Measurements from ENCODE around the gene LPO.
A peak's percentile ranks its signal among the peaks of the same experiment; 100 is the strongest.

The LPO gene

DNA sequence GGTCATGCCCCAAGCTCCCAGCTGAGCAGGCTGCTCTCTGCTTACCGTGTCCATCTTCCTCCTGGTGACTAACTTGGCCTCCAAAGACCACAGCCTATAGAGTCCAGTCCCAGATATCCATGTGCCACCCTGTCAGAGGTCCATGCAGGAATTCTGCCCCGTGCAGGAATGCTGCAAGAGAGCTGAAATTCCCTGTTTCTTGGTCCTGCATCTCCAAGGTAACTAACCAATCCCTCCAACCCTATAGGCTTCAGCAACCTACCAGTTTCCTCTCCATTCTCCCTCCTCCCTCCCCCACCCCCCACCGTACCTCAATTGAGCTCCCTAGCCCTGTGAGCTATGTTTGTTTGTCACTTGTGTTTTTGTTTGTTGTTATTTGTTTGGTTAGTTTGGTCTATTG is 9.7 kb upstream of the LPO start:
- intact Hi-C loops (cut with DNase I) = no loop called here
- no peak for DNase-seq

DNA sequence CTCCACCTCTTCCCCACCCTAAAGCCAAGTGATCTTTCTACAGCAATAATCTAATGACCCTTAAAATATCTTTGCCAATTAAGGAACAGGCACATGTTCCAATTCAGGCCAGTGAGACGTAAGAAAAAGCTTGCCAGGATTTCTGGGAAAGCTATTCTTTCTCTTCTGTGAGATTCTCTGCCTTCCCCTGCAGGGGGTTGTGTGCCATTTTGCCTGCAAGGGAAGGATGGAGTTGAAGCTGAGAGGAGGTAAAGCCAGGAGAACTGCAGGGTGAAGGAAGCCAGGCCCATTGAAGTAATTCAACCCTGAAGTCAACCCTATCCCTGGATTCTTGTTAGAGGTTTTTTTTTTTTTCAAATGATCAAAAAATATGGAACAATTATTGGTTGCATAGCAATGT is 9.0 kb upstream of the LPO start:
- intact Hi-C loops (cut with DNase I) = no loop called here
- DNase-seq = no peak

- no peak for DNase-seq
- intact Hi-C loops (cut with DNase I) = no loop called here
Observed at GRCh38 chr17:58229881-58230280, 8.5 kb upstream of the LPO start.

GRCh38 chr17:58231641-58232040 is 6.7 kb upstream of the LPO start:
- DNase-seq = no peak
- intact Hi-C loops (cut with DNase I) = no loop called here

DNA sequence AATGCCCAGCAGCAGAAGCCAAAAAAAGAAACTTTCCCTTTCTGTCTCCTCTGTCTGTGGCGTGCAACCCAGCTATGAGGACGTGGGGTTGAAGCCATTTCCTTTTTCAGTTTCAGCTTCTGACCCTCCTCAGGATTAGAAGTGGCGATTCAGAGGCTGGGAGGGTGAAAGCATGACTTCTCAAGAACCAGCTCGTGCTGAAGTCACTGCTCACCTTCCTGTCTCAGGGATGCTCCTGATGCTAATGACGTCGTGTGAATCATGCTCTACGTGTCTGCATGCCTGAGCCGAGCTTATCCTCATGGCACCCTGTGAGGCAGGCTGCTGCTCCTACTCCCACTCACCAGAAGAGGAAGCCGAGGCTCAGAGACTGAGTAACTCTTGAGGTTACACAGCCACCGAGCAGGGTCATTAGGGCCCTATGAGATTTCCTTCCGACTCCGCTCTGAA is 5.7 kb upstream of the LPO start:
- intact Hi-C loops (cut with DNase I) = no loop called here
- DNase-seq = no peak

DNA sequence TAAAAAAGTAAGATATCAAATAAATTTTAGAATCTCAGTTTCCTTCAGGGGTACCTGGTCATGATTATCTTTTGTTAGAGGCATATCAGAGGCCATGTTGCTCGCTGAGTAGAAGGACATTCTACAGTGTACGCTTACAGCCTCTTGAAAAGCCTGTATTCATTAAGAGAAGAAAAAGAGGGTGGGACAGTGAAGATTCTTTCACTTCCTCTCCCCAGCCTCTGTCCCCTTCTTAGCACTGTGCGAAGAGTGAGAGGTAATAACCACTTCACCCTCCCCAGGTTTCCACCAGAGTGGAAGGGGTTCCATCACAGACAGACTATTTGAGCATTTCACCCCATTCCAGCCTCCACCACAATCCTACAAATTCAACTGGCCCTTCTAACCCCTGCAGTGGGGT is 4.8 kb upstream of the LPO start:
- no peak for DNase-seq
- intact Hi-C loops (cut with DNase I) = no loop called here

DNA sequence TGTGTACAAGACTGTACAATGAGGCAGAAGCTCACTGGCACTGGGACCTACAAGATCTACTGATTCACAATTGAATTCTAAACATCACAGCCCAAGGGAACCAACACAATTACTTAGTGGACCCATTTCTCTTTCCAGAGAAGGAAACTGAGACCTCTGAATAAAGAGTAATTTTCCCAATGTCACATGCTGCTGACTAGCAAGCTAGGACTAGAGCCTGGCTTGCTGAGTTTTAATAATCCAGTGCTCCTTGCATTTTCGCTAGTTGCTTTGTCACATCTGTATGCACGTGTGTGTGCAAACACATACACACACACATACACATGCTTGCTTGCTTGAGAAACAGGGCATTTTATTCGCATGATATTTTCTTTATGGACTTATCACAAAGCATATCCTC is 3.9 kb upstream of the LPO start:
- DNase-seq = no peak
- intact Hi-C loops (cut with DNase I) = no loop called here

DNA sequence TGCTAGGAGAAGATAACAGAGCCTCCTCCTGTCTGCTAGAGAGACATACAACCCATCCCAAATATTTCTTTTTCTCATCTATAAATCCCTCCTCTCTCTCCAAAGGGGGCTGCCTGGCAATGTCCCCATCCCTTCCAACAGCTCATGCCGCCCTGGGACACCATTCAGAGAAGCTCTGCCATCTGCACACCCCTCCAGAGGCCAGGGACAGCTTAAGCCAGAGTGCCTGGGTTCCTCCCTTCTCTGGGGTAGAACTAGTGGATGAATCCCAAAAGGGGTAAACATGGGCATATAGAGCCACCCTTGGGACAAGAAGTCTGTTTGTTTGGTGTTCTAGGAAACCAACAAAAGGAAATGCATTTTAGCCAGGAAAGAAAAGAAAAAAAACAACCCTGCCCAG is 2.6 kb upstream of the LPO start:
- no peak for DNase-seq
- intact Hi-C loops (cut with DNase I) = no loop called here

GRCh38 chr17:58236394-58236793 is 2.0 kb upstream of the LPO start:
- intact Hi-C loops (cut with DNase I) = no loop called here
- DNase-seq = no peak

DNA sequence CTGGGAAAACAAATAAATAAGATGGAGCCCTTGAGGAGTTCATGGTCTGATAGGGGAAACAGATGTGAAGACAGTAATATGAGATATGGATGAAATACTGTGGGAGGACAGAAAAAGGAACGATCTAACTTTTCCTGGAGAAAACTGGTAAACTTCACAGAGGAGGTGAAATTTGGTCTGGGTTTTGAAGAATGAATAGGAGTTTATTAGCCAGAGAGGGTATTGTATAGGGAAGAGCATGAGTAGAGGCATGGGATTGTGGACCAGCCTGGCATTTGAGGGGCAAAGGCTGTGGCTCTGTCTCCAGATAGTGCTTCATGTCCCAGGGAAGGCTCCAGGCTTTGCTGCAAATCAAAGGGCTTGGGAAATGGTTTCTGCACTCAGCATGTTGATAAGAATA is 1.6 kb downstream of the LPO start:
- intact Hi-C loops (cut with DNase I) = no loop called here
- no peak for DNase-seq

DNA sequence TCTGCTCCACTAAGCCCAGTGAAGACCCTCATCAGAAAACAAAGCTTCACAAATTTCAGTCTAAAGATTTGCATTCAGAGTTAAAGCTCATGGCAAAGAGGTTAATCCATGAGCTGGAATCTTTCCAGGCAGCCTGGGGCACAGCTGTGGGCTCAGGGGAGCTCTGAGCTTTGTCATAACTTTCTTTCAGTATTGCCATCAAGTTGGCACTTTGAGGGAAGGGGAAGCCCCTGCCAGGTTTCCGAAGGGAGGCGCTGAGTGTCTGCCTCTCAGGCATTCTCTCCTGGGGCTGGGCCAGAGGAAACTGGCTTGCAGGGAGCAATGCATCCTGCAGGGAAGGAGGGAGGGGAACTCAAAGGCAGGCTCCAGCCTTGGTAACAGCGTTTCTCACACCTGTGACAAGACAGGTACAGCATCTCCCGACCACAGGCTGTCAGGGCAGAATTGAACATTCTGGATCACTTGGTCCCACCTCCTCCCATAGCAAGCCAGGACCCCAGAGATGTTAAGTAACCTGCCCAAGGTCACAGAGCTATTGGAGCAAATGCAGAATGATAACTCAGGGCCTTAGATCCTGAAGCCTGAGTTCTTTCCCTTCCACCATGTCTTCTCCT is 3.9 kb downstream of the LPO start:
- no peak for DNase-seq
- intact Hi-C loops (cut with DNase I) = no loop called here

DNA sequence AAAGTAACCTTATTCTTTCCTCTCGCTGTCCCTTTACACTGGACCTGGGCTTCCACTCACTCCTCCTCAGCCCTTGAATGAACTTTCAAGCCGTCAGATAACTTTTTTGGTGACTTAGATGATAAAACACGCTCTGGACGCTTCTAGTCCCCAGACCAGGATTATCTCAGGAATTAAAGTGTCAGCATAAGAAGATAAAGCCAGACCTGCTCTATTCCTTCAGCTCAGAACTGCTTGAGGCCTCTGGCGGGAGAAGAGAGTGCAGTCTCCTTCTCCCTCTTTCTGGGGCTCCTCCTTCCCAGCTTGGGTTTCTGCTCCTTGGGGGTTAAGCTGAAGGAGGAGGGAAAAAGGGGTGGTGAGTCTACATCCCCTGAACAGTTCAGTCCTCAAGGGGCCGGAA is 6.6 kb downstream of the LPO start:
- DNase-seq = no peak
- intact Hi-C loops (cut with DNase I) = no loop called here

DNA sequence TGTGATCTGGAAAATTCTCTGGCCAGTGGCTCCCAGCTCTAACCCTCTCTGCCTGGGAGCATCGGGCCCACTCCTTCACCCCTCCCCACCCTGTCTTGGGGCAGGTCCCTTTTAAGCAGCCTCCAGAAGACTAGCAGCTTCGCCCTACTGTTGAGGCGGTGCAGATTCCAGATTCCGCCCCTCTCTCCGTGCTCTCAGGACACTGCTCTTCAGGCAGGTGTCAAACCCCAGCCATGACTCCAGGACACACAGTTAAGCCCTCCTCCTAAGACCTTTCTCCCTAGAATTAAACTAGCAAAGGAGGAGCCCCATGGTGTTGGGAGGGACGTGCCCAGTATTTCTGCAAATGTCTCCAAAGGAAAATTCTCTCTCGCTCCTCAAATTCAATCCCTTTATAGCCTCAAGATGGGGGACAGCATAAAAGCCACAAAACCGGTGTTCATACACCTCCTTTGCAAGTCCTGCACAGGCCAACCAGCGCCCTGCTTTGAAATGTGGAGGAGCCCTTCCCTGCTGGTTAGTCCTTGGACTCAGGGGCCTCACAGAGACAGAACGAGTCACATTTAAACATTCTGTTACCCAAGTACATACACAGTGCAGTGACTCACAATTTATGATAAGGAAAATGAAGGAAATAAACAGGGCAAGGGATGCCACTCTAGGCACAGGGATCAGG is 7.2 kb downstream of the LPO start:
- intact Hi-C loops (cut with DNase I) = no loop called here
- DNase-seq = no peak

DNA sequence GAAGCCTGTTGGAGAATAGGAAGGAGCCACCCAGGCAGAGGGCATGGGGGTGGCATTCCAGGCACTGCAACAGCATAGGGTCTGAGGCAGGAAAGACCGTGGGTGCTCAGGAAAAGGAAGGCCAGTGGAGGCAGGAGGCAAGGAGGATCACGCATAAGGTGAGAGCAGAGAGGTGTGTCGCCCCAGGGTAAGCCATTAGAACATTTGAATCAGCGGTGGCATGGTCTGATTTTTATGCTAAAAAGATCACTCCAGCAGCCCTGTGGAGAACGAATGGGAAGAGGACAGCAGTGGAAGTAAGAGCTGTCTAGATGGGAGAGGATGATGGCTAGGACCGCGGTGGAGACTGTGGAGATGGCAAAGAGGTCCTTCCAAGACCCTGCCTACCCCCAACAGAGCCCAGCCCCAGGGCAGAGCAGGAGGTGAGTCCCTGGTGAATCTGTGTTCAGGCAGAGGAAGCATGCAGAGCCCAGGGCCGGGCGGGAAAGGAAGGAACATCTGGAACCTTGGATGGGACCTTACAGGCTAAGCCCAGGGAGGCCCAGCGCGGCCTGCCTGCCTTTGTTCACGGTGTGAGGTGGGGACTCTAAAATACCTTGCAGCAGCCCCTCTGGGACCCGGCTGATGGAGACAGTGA is 7.8 kb downstream of the LPO start:
- intact Hi-C loops (cut with DNase I) = no loop called here
- DNase-seq = no peak

DNA sequence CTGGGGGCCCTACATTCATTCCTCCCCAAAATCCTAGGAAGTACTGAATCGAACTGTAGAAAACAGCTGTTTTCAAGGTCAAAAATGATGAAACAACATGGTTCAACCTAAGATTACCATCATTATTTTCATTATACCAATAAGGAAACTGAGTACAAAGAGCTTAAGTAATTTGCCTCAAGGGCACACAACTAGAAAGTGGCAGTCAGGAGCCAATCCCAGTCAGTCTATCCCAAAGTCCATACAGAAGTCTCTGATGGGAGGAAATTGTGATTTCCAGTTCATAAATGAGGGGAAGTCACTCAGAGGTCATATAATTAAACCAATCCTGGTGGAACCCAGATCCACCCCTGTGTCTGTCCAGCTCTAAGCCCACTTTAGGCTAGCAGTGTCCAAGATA is 8.4 kb downstream of the LPO start:
- no peak for DNase-seq
- intact Hi-C loops (cut with DNase I) = no loop called here

GRCh38 chr17:58247511-58248363 is 9.4 kb downstream of the LPO start:
- intact Hi-C loops (cut with DNase I) = no loop called here
- no peak for DNase-seq

DNA sequence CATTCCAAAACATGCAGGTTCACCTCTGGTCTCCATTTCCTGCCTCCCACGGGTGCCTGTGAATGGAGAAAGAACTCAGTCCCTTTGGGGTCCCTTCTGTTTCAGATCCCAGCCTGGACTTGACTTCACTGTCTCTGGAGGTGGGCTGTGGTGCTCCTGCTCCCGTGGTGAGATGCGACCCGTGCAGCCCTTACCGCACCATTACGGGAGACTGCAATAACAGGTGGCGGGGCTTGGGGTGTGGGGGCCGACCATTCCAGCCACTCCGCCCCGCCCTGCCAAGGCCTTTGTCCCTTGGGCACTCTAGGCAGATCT is 10.5 kb downstream of the LPO start:
- intact Hi-C loops (cut with DNase I) = loop anchor here (1.0 kb wide), 1 partner anchor 168 kb away; the partner anchor contains the start of gene RNF43
- DNase-seq = no peak

- intact Hi-C loops (cut with DNase I) = loop anchor here (1.0 kb wide), 1 partner anchor 168 kb away; the partner anchor contains the start of gene RNF43
- DNase-seq = peak in 9 of 10 donors; percentile 38 to 95 (median 75)
Observed at GRCh38 chr17:58249270-58250133, 11.1 kb downstream of the LPO start.

GRCh38 chr17:58250344-58251011 is 12.1 kb downstream of the LPO start:
- no peak for DNase-seq
- intact Hi-C loops (cut with DNase I) = no loop called here

GRCh38 chr17:58252141-58252540 is 13.8 kb downstream of the LPO start:
- intact Hi-C loops (cut with DNase I) = no loop called here
- no peak for DNase-seq
